Astrocyte (in vitro differentiated cells and primary cell): ENCODE measurements around the gene LMAN2L.

ENCODE experiments used
- CTCF ChIP-seq: IDR thresholded peaks from 2 replicates; pipeline ENCODE4 v1.5.1; 2011; ENCODE audit warnings: low read depth, mild to moderate bottlenecking, inconsistent platforms, low read length, moderate library complexity; ENCODE audit not compliant: insufficient read depth
- EZH2 ChIP-seq: IDR thresholded peaks from 2 replicates; pipeline ENCODE4 v1.6.1; 2012; ENCODE audit warnings: mild to moderate bottlenecking, low read length, inconsistent platforms; ENCODE audit not compliant: insufficient read depth

GRCh38 chr2:96684883-96685576 lies 54.8 kb downstream of the LMAN2L start:
- TF ChIP-seq CTCF (no peak), EZH2 (no peak)
